ENCODE results near the gene CD300A. TPM values are rescaled to one million over a fixed set of nuclear protein-coding genes. Genes with fewer than 3 reads are reported as not detected.
A peak's percentile ranks its signal among the peaks of the same experiment; 100 is the strongest.

Gene CD300A
- total RNA-seq, 4 donors from 2014 or later: 1.2 to 4.1 (median 2.4) TPM

- intact Hi-C loops (cut with DNase I): no loop called here
- H3K4me3 ChIP-seq: peak overlapping the region; percentile 34 to 42 (median 39)
- WGBS: 74% methylated on average over 5 of the region's 8 CpGs
Measured at GRCh38 chr17:74443516-74444296, 22.7 kb upstream of the CD300A start.

GRCh38 chr17:74444406-74444805, 22.0 kb upstream of the CD300A start:
- 60% methylated on average over 11 of the region's 12 CpGs for WGBS
- Histone ChIP-seq H3K4me1 (peaks cover 53 to 62% (median 59%) of the 10 kb centered on the region in 4 donors), H3K27me3 (no peaks in the 10 kb centered on the region), H3K36me3 (peaks cover 0 to 36% (median 14%) of the 10 kb centered on the region in 4 donors), H3K9me3 (no peaks in the 10 kb centered on the region), H3K4me3 (no peak overlapping the region), H3K27ac (replicated peaks in 1 of 4) (peak overlapping the region; percentile 74 to 86 (median 78))
- TF ChIP-seq POLR2AphosphoS5 (IDR thresholded peaks at IDR 0.05): peak in 1 of 2 donors; percentile 21
- TF ChIP-seq, protein P1, sequence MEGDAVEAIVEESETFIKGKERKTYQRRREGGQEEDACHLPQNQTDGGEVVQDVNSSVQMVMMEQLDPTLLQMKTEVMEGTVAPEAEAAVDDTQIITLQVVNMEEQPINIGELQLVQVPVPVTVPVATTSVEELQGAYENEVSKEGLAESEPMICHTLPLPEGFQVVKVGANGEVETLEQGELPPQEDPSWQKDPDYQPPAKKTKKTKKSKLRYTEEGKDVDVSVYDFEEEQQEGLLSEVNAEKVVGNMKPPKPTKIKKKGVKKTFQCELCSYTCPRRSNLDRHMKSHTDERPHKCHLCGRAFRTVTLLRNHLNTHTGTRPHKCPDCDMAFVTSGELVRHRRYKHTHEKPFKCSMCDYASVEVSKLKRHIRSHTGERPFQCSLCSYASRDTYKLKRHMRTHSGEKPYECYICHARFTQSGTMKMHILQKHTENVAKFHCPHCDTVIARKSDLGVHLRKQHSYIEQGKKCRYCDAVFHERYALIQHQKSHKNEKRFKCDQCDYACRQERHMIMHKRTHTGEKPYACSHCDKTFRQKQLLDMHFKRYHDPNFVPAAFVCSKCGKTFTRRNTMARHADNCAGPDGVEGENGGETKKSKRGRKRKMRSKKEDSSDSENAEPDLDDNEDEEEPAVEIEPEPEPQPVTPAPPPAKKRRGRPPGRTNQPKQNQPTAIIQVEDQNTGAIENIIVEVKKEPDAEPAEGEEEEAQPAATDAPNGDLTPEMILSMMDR (IDR thresholded peaks at IDR 0.05): no peak
- DNase-seq (ENCODE audit: extremely low spot score): no peak
- intact Hi-C loops (cut with DNase I): no loop called here

More at GRCh38 chr17:74443516-74444296, 22.7 kb upstream of the CD300A start:
- Histone ChIP-seq H3K27ac (replicated peaks in 1 of 4) (peak overlapping the region; percentile 74 to 86 (median 78)), H3K27me3 (no peaks in the 10 kb centered on the region), H3K36me3 (peaks cover 0 to 36% (median 14%) of the 10 kb centered on the region in 4 donors), H3K4me1 (peaks cover 53 to 62% (median 59%) of the 10 kb centered on the region in 4 donors), H3K9me3 (no peaks in the 10 kb centered on the region)
- no peak for DNase-seq (ENCODE audit: extremely low spot score)
- TF ChIP-seq POLR2A (IDR thresholded peaks at IDR 0.05; ENCODE audit: low read depth) (no peak), POLR2AphosphoS5 (IDR thresholded peaks at IDR 0.05) (no peak), EP300 (IDR thresholded peaks at IDR 0.05) (no peak)
- TF ChIP-seq, protein P1 (IDR thresholded peaks at IDR 0.05): no peak

- no peak for DNase-seq (ENCODE audit: extremely low spot score)
- peaks cover 53 to 62% (median 59%) of the 10 kb centered on the region in 4 donors for H3K4me1 ChIP-seq
- intact Hi-C loops (cut with DNase I): no loop called here
- H3K9me3 ChIP-seq: no peaks in the 10 kb centered on the region
- no peaks in the 10 kb centered on the region for H3K27me3 ChIP-seq
- TF ChIP-seq, protein P1 (IDR thresholded peaks at IDR 0.05): no peak
- TF ChIP-seq POLR2A (IDR thresholded peaks at IDR 0.05; ENCODE audit: low read depth): no peak
- TF ChIP-seq EP300 (IDR thresholded peaks at IDR 0.05): no peak
- no peak for TF ChIP-seq POLR2AphosphoS5 (IDR thresholded peaks at IDR 0.05)
- H3K4me3 ChIP-seq: no peak overlapping the region
- H3K27ac ChIP-seq (replicated peaks in 1 of 4): peak overlapping the region; percentile 74 to 86 (median 78)
- 86% methylated on average over 7 of the region's 7 CpGs for WGBS
- H3K36me3 ChIP-seq: peaks cover 0 to 29% (median 8%) of the 10 kb centered on the region in 4 donors
Measured at GRCh38 chr17:74445158-74445557, 21.3 kb upstream of the CD300A start.

DNA sequence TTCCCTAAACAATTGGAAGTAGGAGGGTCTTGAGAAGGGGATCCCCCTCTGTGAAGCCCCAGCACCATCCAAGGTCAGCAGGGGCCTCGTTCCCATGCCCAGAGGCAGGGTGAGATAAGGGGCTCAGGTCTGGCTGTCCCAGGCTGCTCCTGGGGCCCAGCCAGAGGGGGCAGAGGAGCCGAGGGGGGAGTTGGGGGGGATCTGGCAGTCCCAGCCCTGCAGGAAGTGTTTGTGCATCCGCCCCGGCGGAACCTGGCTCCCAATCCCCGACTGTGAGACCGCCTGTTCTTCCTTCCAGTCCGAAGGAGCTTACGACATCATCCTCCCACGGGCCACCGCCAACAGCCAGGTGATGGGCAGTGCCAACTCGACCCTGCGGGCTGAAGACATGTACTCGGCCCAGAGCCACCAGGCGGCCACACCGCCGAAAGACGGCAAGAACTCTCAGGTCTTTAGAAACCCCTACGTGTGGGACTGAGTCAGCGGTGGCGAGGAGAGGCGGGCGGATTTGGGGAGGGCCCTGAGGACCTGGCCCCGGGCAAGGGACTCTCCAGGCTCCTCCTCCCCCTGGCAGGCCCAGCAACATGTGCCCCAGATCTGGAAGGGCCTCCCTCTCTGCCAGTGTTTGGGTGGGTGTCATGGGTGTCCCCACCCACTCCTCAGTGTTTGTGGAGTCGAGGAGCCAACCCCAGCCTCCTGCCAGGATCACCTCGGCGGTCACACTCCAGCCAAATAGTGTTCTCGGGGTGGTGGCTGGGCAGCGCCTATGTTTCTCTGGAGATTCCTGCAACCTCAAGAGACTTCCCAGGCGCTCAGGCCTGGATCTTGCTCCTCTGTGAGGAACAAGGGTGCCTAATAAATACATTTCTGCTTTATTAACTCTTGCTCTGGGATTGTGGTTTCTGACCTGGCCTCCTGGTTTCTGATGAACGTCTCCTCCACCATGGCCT, 19.6 kb upstream of the CD300A start:
- H3K36me3 ChIP-seq: peaks cover 0 to 15% (median 0%) of the 10 kb centered on the region in 4 donors
- intact Hi-C loops (cut with DNase I): no loop called here
- DNase-seq (ENCODE audit: extremely low spot score): no peak
- peaks cover 54 to 62% (median 59%) of the 10 kb centered on the region in 4 donors for H3K4me1 ChIP-seq
- no peak overlapping the region for H3K4me3 ChIP-seq
- H3K9me3 ChIP-seq: no peaks in the 10 kb centered on the region
- TF ChIP-seq POLR2A (IDR thresholded peaks at IDR 0.05; ENCODE audit: low read depth) (no peak), POLR2AphosphoS5 (IDR thresholded peaks at IDR 0.05) (peak; percentile 38 to 67)
- H3K27me3 ChIP-seq: no peaks in the 10 kb centered on the region
- WGBS: 78% methylated on average over 12 of the region's 31 CpGs
- H3K27ac ChIP-seq (replicated peaks in 1 of 4): peak overlapping the region; percentile 15 to 69 (median 57)

Measured in esophagus muscularis mucosa (tissue), 4 donors.